HG02678 (cell line): ENCODE measurements around the gene EFTUD2.
"Not testable (repeated sequence)": the region's sequence is repeated elsewhere in the genome, so short reads cannot be mapped to it uniquely, and the experiment has no call there.

Experiments used
- ATAC-seq: cut with Tn5 transposase; IDR thresholded peaks from one replicate; pipeline ENCODE4 v1.9.1; 2021; ENCODE audit warnings: mild to moderate bottlenecking, moderate library complexity; ENCODE audit not compliant: unreplicated experiment

The EFTUD2 gene

GRCh38 chr17:44818508-44818907 is 80.7 kb downstream of the EFTUD2 start:
- not testable (repeated sequence) for ATAC-seq

GRCh38 chr17:44812263-44812662 is 87.0 kb downstream of the EFTUD2 start:
- no peak for ATAC-seq

DNA sequence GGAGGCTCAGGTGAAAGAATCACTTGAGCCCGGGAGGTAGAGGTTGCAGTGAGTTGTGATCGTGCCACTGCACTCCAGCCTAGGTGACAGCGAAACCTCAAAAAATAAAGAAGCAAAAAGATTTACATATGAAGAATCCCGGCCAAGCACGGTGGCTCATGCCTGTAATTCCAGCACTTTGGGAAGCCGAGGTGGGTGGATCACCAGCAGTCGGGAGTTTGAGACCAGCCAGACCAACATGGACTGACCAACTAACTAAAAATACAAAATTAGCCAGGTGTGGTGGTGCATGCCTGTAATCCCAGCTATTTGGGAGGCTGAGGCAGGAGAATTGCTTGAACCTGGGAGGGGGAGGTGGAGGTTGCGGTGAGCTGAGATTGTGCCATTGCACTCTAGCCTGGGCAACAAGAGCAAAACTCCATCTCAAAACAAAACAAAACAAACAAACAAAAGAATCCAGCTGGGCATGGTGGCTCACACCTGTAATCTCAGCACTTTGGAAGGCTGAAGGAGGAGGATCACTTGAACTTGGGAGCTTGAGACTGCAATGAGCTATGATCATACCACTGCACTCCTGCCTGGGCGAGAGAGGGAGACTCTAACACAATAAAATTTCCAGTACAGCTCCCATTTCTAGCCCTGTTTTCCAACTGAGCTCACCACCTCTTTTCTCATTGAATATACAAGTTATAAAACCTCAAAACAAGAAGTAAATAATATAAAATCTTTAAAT is 90.4 kb downstream of the EFTUD2 start:
- ATAC-seq = not testable (repeated sequence)

- ATAC-seq = no peak
Observed at GRCh38 chr17:44808156-44808555, 91.1 kb downstream of the EFTUD2 start.

- ATAC-seq = no peak
Observed at GRCh38 chr17:44807817-44808155, 91.5 kb downstream of the EFTUD2 start.

GRCh38 chr17:44807093-44807816 is 92.0 kb downstream of the EFTUD2 start:
- no peak for ATAC-seq

- no peak for ATAC-seq
Observed at GRCh38 chr17:44804302-44805089, 94.7 kb downstream of the EFTUD2 start.

DNA sequence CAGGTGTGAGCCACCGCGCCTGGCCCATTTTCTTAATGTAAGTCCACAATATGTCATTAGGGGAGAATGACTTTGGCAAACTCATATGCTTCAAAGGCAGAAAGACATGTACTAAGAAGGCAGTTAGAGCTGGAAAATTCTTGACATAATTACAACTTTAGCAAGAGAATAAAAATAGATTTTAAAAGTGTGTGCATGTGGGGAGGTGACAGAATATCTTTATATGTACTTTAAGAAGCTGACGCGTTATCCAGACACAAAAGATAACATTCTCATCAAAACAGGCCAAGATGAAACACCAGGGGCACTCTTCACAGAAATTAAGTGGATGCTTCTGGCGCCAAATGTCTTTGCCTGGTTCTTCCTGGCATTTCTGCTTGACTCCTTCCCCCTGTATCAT is 97.4 kb downstream of the EFTUD2 start:
- ATAC-seq = no peak
